Measurements from ENCODE around the gene SASH1.

The SASH1 gene

DNA sequence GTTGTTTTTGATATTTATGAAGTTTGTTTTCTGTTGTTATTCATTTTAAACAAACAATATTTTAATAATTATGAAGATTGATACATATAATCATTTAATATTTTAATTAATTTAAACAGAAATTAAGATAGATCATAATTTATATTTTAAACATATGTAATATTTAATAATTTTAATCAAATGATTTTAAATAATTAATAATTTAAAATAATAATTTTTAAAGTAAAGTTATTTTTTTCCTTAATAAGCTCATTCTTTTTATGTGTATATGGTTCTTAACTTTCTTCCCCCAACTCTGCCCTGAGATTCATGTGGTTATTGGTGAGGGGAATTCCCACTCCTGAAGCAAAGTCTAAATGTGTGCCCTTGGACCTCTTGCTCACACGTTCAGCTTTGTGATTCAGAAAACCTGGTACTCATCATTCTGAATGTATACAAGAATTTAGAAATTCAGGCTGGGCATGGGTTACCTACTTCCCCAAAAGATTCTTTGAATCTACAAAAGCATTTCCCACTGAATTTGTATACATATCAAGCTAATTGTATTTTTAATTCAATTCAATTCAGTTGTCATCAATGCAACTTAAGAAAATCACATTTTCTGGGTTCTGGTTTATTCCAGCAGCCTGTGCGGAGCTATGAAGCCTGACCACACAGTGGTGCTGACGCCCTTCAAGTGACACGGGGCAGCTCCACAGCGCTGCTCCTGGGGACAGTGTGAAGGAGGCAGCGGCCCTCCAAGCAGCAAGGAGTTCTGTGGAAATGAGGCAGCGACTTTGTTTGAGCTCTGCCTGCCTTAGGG lies 235.2 kb downstream of the SASH1 start:
- TF ChIP-seq, protein P1, sequence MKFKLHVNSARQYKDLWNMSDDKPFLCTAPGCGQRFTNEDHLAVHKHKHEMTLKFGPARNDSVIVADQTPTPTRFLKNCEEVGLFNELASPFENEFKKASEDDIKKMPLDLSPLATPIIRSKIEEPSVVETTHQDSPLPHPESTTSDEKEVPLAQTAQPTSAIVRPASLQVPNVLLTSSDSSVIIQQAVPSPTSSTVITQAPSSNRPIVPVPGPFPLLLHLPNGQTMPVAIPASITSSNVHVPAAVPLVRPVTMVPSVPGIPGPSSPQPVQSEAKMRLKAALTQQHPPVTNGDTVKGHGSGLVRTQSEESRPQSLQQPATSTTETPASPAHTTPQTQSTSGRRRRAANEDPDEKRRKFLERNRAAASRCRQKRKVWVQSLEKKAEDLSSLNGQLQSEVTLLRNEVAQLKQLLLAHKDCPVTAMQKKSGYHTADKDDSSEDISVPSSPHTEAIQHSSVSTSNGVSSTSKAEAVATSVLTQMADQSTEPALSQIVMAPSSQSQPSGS (tag by site-specific recombination; IDR thresholded peaks at IDR 0.05; ENCODE audit: low read depth), result no peak
- TF ChIP-seq ZNF654 (tag by site-specific recombination; IDR thresholded peaks at IDR 0.05; ENCODE audit: low read depth) (peak; percentile 92), ZNF548 (tag by site-specific recombination; IDR thresholded peaks at IDR 0.05) (no peak), ZNF341 (tag by site-specific recombination; IDR thresholded peaks at IDR 0.05; ENCODE audit: low read depth) (no peak), ZNF157 (tag by site-specific recombination; IDR thresholded peaks at IDR 0.05) (no peak), SP3 (tag by site-specific recombination; IDR thresholded peaks at IDR 0.05) (no peak), ZNF2 (tag by site-specific recombination; IDR thresholded peaks at IDR 0.05) (0 out of 2 replicates have a peak, but pooled peaks have one; percentile 45), ZNF660 (tag by site-specific recombination; IDR thresholded peaks at IDR 0.05) (peak; percentile 54; the same call in 1 of the 2 replicates), ZSCAN30 (tag by site-specific recombination; IDR thresholded peaks at IDR 0.05) (peak; percentile 74), ZBTB17 (tag by site-specific recombination; IDR thresholded peaks at IDR 0.05) (peak; percentile 72), ZNF777 (tag by site-specific recombination; IDR thresholded peaks at IDR 0.05; ENCODE audit: borderline replicate concordance) (no peak), TRIM28 (IDR thresholded peaks at IDR 0.05; ENCODE audit: borderline replicate concordance, low read length) (peak; percentile 68; the same call in 1 of the 2 replicates)
- TF ChIP-seq, protein P2, sequence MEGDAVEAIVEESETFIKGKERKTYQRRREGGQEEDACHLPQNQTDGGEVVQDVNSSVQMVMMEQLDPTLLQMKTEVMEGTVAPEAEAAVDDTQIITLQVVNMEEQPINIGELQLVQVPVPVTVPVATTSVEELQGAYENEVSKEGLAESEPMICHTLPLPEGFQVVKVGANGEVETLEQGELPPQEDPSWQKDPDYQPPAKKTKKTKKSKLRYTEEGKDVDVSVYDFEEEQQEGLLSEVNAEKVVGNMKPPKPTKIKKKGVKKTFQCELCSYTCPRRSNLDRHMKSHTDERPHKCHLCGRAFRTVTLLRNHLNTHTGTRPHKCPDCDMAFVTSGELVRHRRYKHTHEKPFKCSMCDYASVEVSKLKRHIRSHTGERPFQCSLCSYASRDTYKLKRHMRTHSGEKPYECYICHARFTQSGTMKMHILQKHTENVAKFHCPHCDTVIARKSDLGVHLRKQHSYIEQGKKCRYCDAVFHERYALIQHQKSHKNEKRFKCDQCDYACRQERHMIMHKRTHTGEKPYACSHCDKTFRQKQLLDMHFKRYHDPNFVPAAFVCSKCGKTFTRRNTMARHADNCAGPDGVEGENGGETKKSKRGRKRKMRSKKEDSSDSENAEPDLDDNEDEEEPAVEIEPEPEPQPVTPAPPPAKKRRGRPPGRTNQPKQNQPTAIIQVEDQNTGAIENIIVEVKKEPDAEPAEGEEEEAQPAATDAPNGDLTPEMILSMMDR (tag by site-specific recombination; IDR thresholded peaks at IDR 0.05), result peak; percentile 99
- ChIA-PET POLR2A (interaction anchor here (1.0 kb wide), 1 partner anchor 10 kb away, joined by 3 read pairs; no protein-coding TSS in a partner anchor), CTCF (interaction anchor here (0.5 to 3.8 kb wide), 93 partner anchors 8 to 1478 kb away, joined by 3 to 132 read pairs (median 4); no protein-coding TSS in a partner anchor)
- Histone ChIP-seq H3K9me3 (ENCODE audit: control insufficient read depth, insufficient read depth, low read depth, low read length) (no peaks in the 10 kb centered on the region), H3K27ac (ENCODE audit: extremely low read depth, low read depth, low read length) (no peak overlapping the region), H3K36me3 (ENCODE audit: control insufficient read depth in 2 of 2, insufficient read depth in 1 of 2, low read length in 2 of 2) (no peaks in the 10 kb centered on the region), H3K4me3 (ENCODE audit: low read depth, low read length) (no peak overlapping the region), H3K4me1 (ENCODE audit: control insufficient read depth, insufficient read depth, low read length) (no peaks in the 10 kb centered on the region)

DNA sequence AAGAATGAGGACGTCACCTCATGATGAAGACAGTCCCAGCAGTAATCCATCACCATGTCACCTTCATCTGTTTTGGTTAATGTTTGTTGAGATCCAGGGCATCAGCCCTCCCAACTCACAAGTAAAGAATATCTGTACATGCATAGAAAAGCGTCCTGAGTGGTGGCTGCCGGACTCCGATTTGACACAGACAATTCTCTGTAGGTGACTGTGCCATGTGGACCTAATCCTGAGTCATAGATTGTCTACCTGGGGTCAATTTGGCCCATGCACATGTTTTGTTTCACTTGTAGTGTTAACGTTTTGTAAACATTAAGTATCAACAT lies 235.8 kb downstream of the SASH1 start:
- Histone ChIP-seq H3K9me3 (ENCODE audit: control insufficient read depth, insufficient read depth, low read depth, low read length) (no peaks in the 10 kb centered on the region), H3K27ac (ENCODE audit: extremely low read depth, low read depth, low read length) (no peak overlapping the region), H3K4me3 (ENCODE audit: low read depth, low read length) (no peak overlapping the region), H3K4me1 (ENCODE audit: control insufficient read depth, insufficient read depth, low read length) (no peaks in the 10 kb centered on the region), H3K36me3 (ENCODE audit: control insufficient read depth in 2 of 2, insufficient read depth in 1 of 2, low read length in 2 of 2) (no peaks in the 10 kb centered on the region)
- TF ChIP-seq, protein P3, sequence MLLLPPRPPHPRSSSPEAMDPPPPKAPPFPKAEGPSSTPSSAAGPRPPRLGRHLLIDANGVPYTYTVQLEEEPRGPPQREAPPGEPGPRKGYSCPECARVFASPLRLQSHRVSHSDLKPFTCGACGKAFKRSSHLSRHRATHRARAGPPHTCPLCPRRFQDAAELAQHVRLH (tag by site-specific recombination; IDR thresholded peaks at IDR 0.05), result no peak
- CTCF ChIA-PET, result interaction anchor here (0.6 to 3.8 kb wide), 63 partner anchors 9 to 1026 kb away, joined by 3 to 132 read pairs (median 5); no protein-coding TSS in a partner anchor
- POLR2A ChIA-PET, result interaction anchor here (1.0 kb wide), 1 partner anchor 9 kb away, joined by 3 read pairs; no protein-coding TSS in a partner anchor

DNA sequence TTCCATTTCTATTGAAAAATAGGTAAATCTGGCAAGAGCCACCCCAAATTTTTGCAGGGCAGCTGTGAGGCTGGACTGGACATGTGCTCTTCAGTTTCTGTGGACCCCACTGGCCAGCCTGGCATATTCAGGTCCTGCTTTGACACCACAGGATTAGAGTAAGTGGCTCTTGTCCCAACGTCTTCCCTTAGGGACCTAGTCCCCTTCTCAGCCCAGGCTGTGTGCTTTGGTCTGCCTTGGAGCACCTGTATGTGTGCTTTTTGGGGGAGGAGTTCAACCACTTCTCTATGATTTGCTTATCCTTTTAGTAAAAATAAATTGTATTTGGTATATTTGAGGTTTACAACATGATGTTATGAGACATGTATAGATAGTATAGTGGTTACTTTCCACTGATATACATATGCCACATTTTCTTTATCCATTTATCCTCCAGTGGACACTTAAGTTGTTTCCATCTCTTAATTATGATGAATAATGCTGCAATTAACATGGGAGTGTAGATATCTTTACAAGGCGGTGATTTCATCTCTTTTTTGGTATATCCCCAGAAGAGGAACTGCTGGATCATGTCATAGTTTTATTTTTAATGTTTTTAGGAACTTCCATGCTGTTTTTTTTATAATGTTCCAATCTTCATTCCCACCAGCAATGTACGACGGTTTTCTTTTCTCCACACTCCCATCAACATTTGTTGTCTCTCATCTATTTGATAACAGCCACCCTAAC lies 236.4 kb downstream of the SASH1 start:
- no peak for TF ChIP-seq ZBTB1 (tag by site-specific recombination; IDR thresholded peaks at IDR 0.05)
- TF ChIP-seq, protein P4, sequence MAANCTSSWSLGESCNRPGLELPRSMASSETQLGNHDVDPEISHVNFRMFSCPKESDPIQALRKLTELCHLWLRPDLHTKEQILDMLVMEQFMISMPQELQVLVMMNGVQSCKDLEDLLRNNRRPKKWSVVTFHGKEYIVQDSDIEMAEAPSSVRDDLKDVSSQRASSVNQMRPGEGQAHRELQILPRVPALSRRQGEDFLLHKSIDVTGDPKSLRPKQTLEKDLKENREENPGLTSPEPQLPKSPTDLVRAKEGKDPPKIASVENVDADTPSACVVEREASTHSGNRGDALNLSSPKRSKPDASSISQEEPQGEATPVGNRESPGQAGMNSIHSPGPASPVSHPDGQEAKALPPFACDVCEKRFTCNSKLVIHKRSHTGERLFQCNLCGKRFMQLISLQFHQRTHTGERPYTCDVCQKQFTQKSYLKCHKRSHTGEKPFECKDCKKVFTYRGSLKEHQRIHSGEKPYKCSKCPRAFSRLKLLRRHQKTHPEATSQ (tag by site-specific recombination; IDR thresholded peaks at IDR 0.05), result no peak
- no peak for TF ChIP-seq SP7 (tag by site-specific recombination; IDR thresholded peaks at IDR 0.05)
- TF ChIP-seq SCRT2 (tag by site-specific recombination; IDR thresholded peaks at IDR 0.05), result no peak
- no peak for TF ChIP-seq KLF16 (tag by site-specific recombination; IDR thresholded peaks at IDR 0.05)
- ChIA-PET CTCF (interaction anchor here (0.6 to 3.8 kb wide), 48 partner anchors 9 to 1025 kb away, joined by 3 to 132 read pairs (median 5); no protein-coding TSS in a partner anchor), POLR2A (interaction anchor here (1.0 kb wide), 1 partner anchor 9 kb away, joined by 3 read pairs; no protein-coding TSS in a partner anchor)

More for the DNA sequence above, 236.4 kb downstream of the SASH1 start:
- H3K9me3 ChIP-seq (ENCODE audit: control insufficient read depth, insufficient read depth, low read depth, low read length), result no peaks in the 10 kb centered on the region
- H3K36me3 ChIP-seq (ENCODE audit: control insufficient read depth in 2 of 2, insufficient read depth in 1 of 2, low read length in 2 of 2), result no peaks in the 10 kb centered on the region
- H3K4me3 ChIP-seq (ENCODE audit: low read depth, low read length), result no peak overlapping the region
- no peak overlapping the region for H3K27ac ChIP-seq (ENCODE audit: extremely low read depth, low read depth, low read length)
- no peaks in the 10 kb centered on the region for H3K4me1 ChIP-seq (ENCODE audit: control insufficient read depth, insufficient read depth, low read length)

Data from HEK293 (cell line).